Measurements from ENCODE around the gene B4GALT7. TPM values are rescaled to one million over a fixed set of nuclear protein-coding genes. Genes with fewer than 3 reads are reported as not detected.

B4GALT7 gene
- total RNA-seq, 1 experiment from 2014 or later = 37.3 TPM

Other genes starting within 250 kb of the B4GALT7 start
- 221 and 225 TPM in 2 replicates for gene LMAN2, start 248.5 kb upstream of the B4GALT7 start, total RNA-seq (2014; rRNA removed; shearing (Covaris generic))
- 31.0 and 32.4 TPM in 2 replicates for gene RGS14, start 242.2 kb upstream of the B4GALT7 start, total RNA-seq (2014; rRNA removed; shearing (Covaris generic))
- not detected in 2 replicates for gene SLC34A1, start 215.7 kb upstream of the B4GALT7 start, total RNA-seq (2014; rRNA removed; shearing (Covaris generic))
- not detected in 2 replicates for gene PFN3, start 199.5 kb upstream of the B4GALT7 start, total RNA-seq (2014; rRNA removed; shearing (Covaris generic))
- 3.2 and 3.7 TPM in 2 replicates for gene F12, start 190.6 kb upstream of the B4GALT7 start, total RNA-seq (2014; rRNA removed; shearing (Covaris generic))
- 62.4 and 66.8 TPM in 2 replicates for gene GRK6, start 173.5 kb upstream of the B4GALT7 start, total RNA-seq (2014; rRNA removed; shearing (Covaris generic))
- gene PRR7, start 153.3 kb upstream of the B4GALT7 start, total RNA-seq (2014; rRNA removed; shearing (Covaris generic)) = 11.4 and 12.1 TPM in 2 replicates
- gene DBN1, start 126.5 kb upstream of the B4GALT7 start, total RNA-seq (2014; rRNA removed; shearing (Covaris generic)) = 165 and 216 TPM in 2 replicates
- 71.9 and 97.3 TPM in 2 replicates for gene PDLIM7, start 102.5 kb upstream of the B4GALT7 start, total RNA-seq (2014; rRNA removed; shearing (Covaris generic))
- gene DOK3, start 90.3 kb upstream of the B4GALT7 start, total RNA-seq (2014; rRNA removed; shearing (Covaris generic)) = 0.76 and 3.2 TPM in 2 replicates
- 96.5 and 106 TPM in 2 replicates for gene DDX41, start 83.2 kb upstream of the B4GALT7 start, total RNA-seq (2014; rRNA removed; shearing (Covaris generic))
- gene FAM193B, start 45.6 kb upstream of the B4GALT7 start, total RNA-seq (2014; rRNA removed; shearing (Covaris generic)) = 70.2 and 80.0 TPM in 2 replicates
- gene TMED9, start 7.9 kb upstream of the B4GALT7 start, total RNA-seq (2014; rRNA removed; shearing (Covaris generic)) = 52.3 and 59.4 TPM in 2 replicates
- not detected in 2 replicates for gene FAM153A, start 182.8 kb downstream of the B4GALT7 start, total RNA-seq (2014; rRNA removed; shearing (Covaris generic))